HEK293 (cell line): ENCODE data around the gene PDGFB.

Experiments
- ZNF155 ChIP-seq: fragments of 450-650 bp; formaldehyde crosslinking; IDR thresholded peaks from 2 replicates; pipeline ENCODE4 v1.5.1; 2016; ENCODE audit warnings: missing biosample characterization, missing genetic modification characterization
- ZNF302 ChIP-seq: fragments of 450-650 bp; formaldehyde crosslinking; IDR thresholded peaks from 2 replicates; pipeline ENCODE4 v1.5.1; 2016; ENCODE audit warnings: missing biosample characterization, missing genetic modification characterization, low read depth
- ZSCAN5A ChIP-seq: fragments of 450-650 bp; formaldehyde crosslinking; IDR thresholded peaks from 2 replicates; pipeline ENCODE4 v1.5.1; 2016; ENCODE audit warnings: missing biosample characterization, missing genetic modification characterization

- no peak for TF ChIP-seq ZNF302 (tag by site-specific recombination)
- no peak for TF ChIP-seq ZSCAN5A (tag by site-specific recombination)
- TF ChIP-seq ZNF155 (tag by site-specific recombination) = no peak
Measured at GRCh38 chr22:39247361-39247760, 2.6 kb upstream of the PDGFB start.
